ENCODE measurements around the gene ABTB2. TPM values are rescaled to one million over a fixed set of nuclear protein-coding genes. Genes with fewer than 3 reads are reported as not detected.
A peak's percentile ranks its signal among the peaks of the same experiment; 100 is the strongest.
"Not testable (repeated sequence)": the region's sequence is repeated elsewhere in the genome, so short reads cannot be mapped to it uniquely, and the experiment has no call there.

The ABTB2 gene
- total and polyA plus RNA-seq, 7 donors: 4.5 to 24.7 (median 18.5) TPM

- TF ChIP-seq CTCF (IDR thresholded peaks at IDR 0.05): no peak
- ATAC-seq (no peak), DNase-seq (peak in 1 of 2 donors; percentile 25)
- Histone ChIP-seq H3K4me1 (peaks cover 6% of the 10 kb centered on the region), H3K27me3 (ENCODE audit: insufficient read depth in 3 of 3, low read length in 2 of 3) (no peaks in the 10 kb centered on the region), H3K9me3 (no peaks in the 10 kb centered on the region), H3K27ac (no peak overlapping the region), H3K4me3 (no peak overlapping the region), H3K36me3 (ENCODE audit: insufficient read depth in 1 of 2, low read depth in 1 of 2) (no peaks in the 10 kb centered on the region)
- intact Hi-C loops (cut with DNase I): no loop called here
- 86 to 95% (median 90%) methylated on average over 13 of the region's 13 CpGs for WGBS, 3 donors
Observed at GRCh38 chr11:34182921-34183685, 174.7 kb downstream of the ABTB2 start.

- H3K27ac ChIP-seq: no peak overlapping the region
- ATAC-seq (no peak), DNase-seq (peak in 1 of 2 donors; percentile 6)
- intact Hi-C loops (cut with DNase I): no loop called here
- H3K36me3 ChIP-seq (ENCODE audit: insufficient read depth in 1 of 2, low read depth in 1 of 2): no peaks in the 10 kb centered on the region
- no peaks in the 10 kb centered on the region for H3K9me3 ChIP-seq
- peaks cover 6% of the 10 kb centered on the region for H3K4me1 ChIP-seq
- TF ChIP-seq CTCF (IDR thresholded peaks at IDR 0.05): no peak
- no peak overlapping the region for H3K4me3 ChIP-seq
- WGBS, 3 donors: 91 to 95% (median 91%) methylated on average over 2 of the region's 2 CpGs
- H3K27me3 ChIP-seq (ENCODE audit: insufficient read depth in 3 of 3, low read length in 2 of 3): no peaks in the 10 kb centered on the region
Observed at GRCh38 chr11:34182425-34182824, 175.4 kb downstream of the ABTB2 start.

- H3K27me3 ChIP-seq (ENCODE audit: insufficient read depth in 3 of 3, low read length in 2 of 3): no peaks in the 10 kb centered on the region
- ATAC-seq (peak in 2 of 4 donors; percentile 29 to 36), DNase-seq (peak in 1 of 2 donors; percentile 24)
- H3K27ac ChIP-seq: no peak overlapping the region
- peaks cover 6% of the 10 kb centered on the region for H3K4me1 ChIP-seq
- TF ChIP-seq CTCF (IDR thresholded peaks at IDR 0.05): no peak
- intact Hi-C loops (cut with DNase I): no loop called here
- H3K36me3 ChIP-seq (ENCODE audit: insufficient read depth in 1 of 2, low read depth in 1 of 2): no peaks in the 10 kb centered on the region
- H3K4me3 ChIP-seq: no peak overlapping the region
- whole genome bisulfite sequencing, 3 donors: 63 to 76% (median 64%) methylated on average over 8 of the region's 8 CpGs
- no peaks in the 10 kb centered on the region for H3K9me3 ChIP-seq
Observed at GRCh38 chr11:34181856-34182405, 175.9 kb downstream of the ABTB2 start.

- H3K4me1 ChIP-seq: peaks cover 3% of the 10 kb centered on the region
- H3K27ac ChIP-seq: no peak overlapping the region
- 47 to 80% (median 48%) methylated on average over 5 of the region's 5 CpGs for WGBS, 3 donors
- TF ChIP-seq CTCF (IDR thresholded peaks at IDR 0.05): no peak
- DNase-seq (peak in 1 of 2 donors; percentile 42), ATAC-seq (no peak)
- no peak overlapping the region for H3K4me3 ChIP-seq
- H3K27me3 ChIP-seq (ENCODE audit: insufficient read depth in 3 of 3, low read length in 2 of 3): no peaks in the 10 kb centered on the region
- H3K36me3 ChIP-seq (ENCODE audit: insufficient read depth in 1 of 2, low read depth in 1 of 2): no peaks in the 10 kb centered on the region
- intact Hi-C loops (cut with DNase I): no loop called here
- no peaks in the 10 kb centered on the region for H3K9me3 ChIP-seq
Observed at GRCh38 chr11:34181251-34181650, 176.6 kb downstream of the ABTB2 start.

- intact Hi-C loops (cut with DNase I); H3K27me3 ChIP-seq (ENCODE audit: insufficient read depth in 3 of 3, low read length in 2 of 3); H3K4me3 ChIP-seq; DNase-seq; H3K36me3 ChIP-seq (ENCODE audit: insufficient read depth in 1 of 2, low read depth in 1 of 2); H3K27ac ChIP-seq; H3K9me3 ChIP-seq; H3K4me1 ChIP-seq; ATAC-seq: not testable (repeated sequence)
- WGBS, 3 donors: 85 to 93% (median 87%) methylated on average over 5 of the region's 5 CpGs
Observed at GRCh38 chr11:34180814-34181165, 177.0 kb downstream of the ABTB2 start.

All from psoas muscle (tissue), 8 donors.